ENCODE data around the gene SOHLH1. TPM values are rescaled to one million over a fixed set of nuclear protein-coding genes. Genes with fewer than 3 reads are reported as not detected.

Gene SOHLH1
- total RNA-seq, 3 donors from 2014 or later (not counting 1 experiment from before 2014, with no cell fraction given) = not detected

GRCh38 chr9:135704483-135704882, 5.2 kb upstream of the SOHLH1 start:
- Histone ChIP-seq H3K36me3 (ENCODE audit: control insufficient read depth, insufficient read depth, low read length) (no peaks in the 10 kb centered on the region), H3K27ac (ENCODE audit: low read length) (no peak overlapping the region), H3K4me3 (ENCODE audit: low read length) (no peak overlapping the region), H3K27me3 (ENCODE audit: control insufficient read depth, insufficient read depth, low read length) (peaks cover 6% of the 10 kb centered on the region), H3K4me1 (ENCODE audit: control insufficient read depth, insufficient read depth, low read length) (peaks cover 17% of the 10 kb centered on the region), H3K9me3 (ENCODE audit: control insufficient read depth, insufficient read depth, low read length) (no peaks in the 10 kb centered on the region)
- ATAC-seq = no peak
- WGBS (ENCODE audit: insufficient coverage) = 79% methylated on average over 5 of the region's 5 CpGs
- no peaks in the 10 kb centered on the region for H3K36me3 Mint-ChIP-seq
- H3K4me1 Mint-ChIP-seq = no peaks in the 10 kb centered on the region
- H3K4me3 Mint-ChIP-seq = no peak overlapping the region
- peaks cover 5 to 11% of the 10 kb centered on the region in 2 donors for H3K27me3 Mint-ChIP-seq (ENCODE audit: low read depth in 2 of 2)
- intact Hi-C loops (cut with micrococcal nuclease) = no loop called here
- TF ChIP-seq CTCF (IDR thresholded peaks at IDR 0.05) = no peak
- no peaks in the 10 kb centered on the region for H3K9me3 Mint-ChIP-seq
- no peak overlapping the region for H3K27ac Mint-ChIP-seq
- DNase-seq = no peak

- ATAC-seq = no peak
- no peaks in the 10 kb centered on the region for H3K36me3 Mint-ChIP-seq
- peaks cover 6% of the 10 kb centered on the region for H3K27me3 ChIP-seq (ENCODE audit: control insufficient read depth, insufficient read depth, low read length)
- no peaks in the 10 kb centered on the region for H3K9me3 Mint-ChIP-seq
- intact Hi-C loops (cut with micrococcal nuclease) = no loop called here
- no peak overlapping the region for H3K27ac Mint-ChIP-seq
- peaks cover 5 to 6% of the 10 kb centered on the region in 2 donors for H3K27me3 Mint-ChIP-seq (ENCODE audit: low read depth in 2 of 2)
- 30% methylated on average over 14 of the region's 14 CpGs for WGBS (ENCODE audit: insufficient coverage)
- H3K9me3 ChIP-seq (ENCODE audit: control insufficient read depth, insufficient read depth, low read length) = no peaks in the 10 kb centered on the region
- no peaks in the 10 kb centered on the region for H3K36me3 ChIP-seq (ENCODE audit: control insufficient read depth, insufficient read depth, low read length)
- no peak for TF ChIP-seq CTCF (IDR thresholded peaks at IDR 0.05)
- no peak overlapping the region for H3K27ac ChIP-seq (ENCODE audit: low read length)
- DNase-seq = no peak
- no peak overlapping the region for H3K4me3 ChIP-seq (ENCODE audit: low read length)
- H3K4me3 Mint-ChIP-seq = no peak overlapping the region
- H3K4me1 ChIP-seq (ENCODE audit: control insufficient read depth, insufficient read depth, low read length) = peaks cover 17% of the 10 kb centered on the region
- no peaks in the 10 kb centered on the region for H3K4me1 Mint-ChIP-seq
Measured at GRCh38 chr9:135703726-135704125, 4.4 kb upstream of the SOHLH1 start.

GRCh38 chr9:135701959-135702721, 2.9 kb upstream of the SOHLH1 start, which contains the start of gene KCNT1:
Gene KCNT1 (plus strand): TSS chr9:135702185. CDS start chr9:135702259, 74 bp downstream.
- 15% methylated on average over 65 of the region's 66 CpGs for WGBS (ENCODE audit: insufficient coverage)

More at GRCh38 chr9:135701959-135702721, 2.9 kb upstream of the SOHLH1 start, which contains the start of gene KCNT1:
- Histone ChIP-seq H3K27ac (ENCODE audit: low read length) (no peak within 1 kb of the TSS), H3K4me3 (ENCODE audit: low read length) (no peak within 1 kb of the TSS), H3K36me3 (ENCODE audit: control insufficient read depth, insufficient read depth, low read length) (no peaks in the 10 kb centered on the region), H3K9me3 (ENCODE audit: control insufficient read depth, insufficient read depth, low read length) (no peaks in the 10 kb centered on the region), H3K27me3 (ENCODE audit: control insufficient read depth, insufficient read depth, low read length) (peaks cover 6% of the 10 kb centered on the region), H3K4me1 (ENCODE audit: control insufficient read depth, insufficient read depth, low read length) (peaks cover 17% of the 10 kb centered on the region)
- Mint-ChIP-seq H3K27me3 (ENCODE audit: low read depth in 2 of 2) (peaks cover 0 to 5% of the 10 kb centered on the region in 2 donors), H3K9me3 (no peaks in the 10 kb centered on the region), H3K36me3 (no peaks in the 10 kb centered on the region), H3K4me3 (no peak within 1 kb of the TSS), H3K4me1 (no peaks in the 10 kb centered on the region), H3K27ac (no peak within 1 kb of the TSS)
- ATAC-seq (peak; percentile 68 to 85 (median 85)), DNase-seq (peak; percentile 65 to 71)
- peak; percentile 92 for TF ChIP-seq CTCF (IDR thresholded peaks at IDR 0.05)
- intact Hi-C loops (cut with micrococcal nuclease) = no loop called here
